Endometrial microvascular endothelial cells (primary cell): ENCODE data around the gene NANS. TPM values are rescaled to one million over a fixed set of nuclear protein-coding genes. Genes with fewer than 3 reads are reported as not detected.
"Not testable (repeated sequence)": the region's sequence is repeated elsewhere in the genome, so short reads cannot be mapped to it uniquely, and the experiment has no call there.

ENCODE experiments used
- in situ Hi-C: cut with HindIII; loops from 2 replicates; pipeline ENCODE4 v1.10.0; 2017; ENCODE audit warnings: low sequenced_read_pairs, low pct_unique_long_range_greater_than_20kb; ENCODE audit errors: inconsistent ontology term
- total RNA-seq: library from RNA; depleted of rRNA; stranded (reverse); fragments of >200 nt; gene quantifications from one replicate; pipeline ENCODE4 v1.2.3, GENCODE V29; 2015; ENCODE audit errors: inconsistent ontology term

NANS gene
- total RNA-seq, 1 donor from 2014 or later, result 149 TPM

DNA sequence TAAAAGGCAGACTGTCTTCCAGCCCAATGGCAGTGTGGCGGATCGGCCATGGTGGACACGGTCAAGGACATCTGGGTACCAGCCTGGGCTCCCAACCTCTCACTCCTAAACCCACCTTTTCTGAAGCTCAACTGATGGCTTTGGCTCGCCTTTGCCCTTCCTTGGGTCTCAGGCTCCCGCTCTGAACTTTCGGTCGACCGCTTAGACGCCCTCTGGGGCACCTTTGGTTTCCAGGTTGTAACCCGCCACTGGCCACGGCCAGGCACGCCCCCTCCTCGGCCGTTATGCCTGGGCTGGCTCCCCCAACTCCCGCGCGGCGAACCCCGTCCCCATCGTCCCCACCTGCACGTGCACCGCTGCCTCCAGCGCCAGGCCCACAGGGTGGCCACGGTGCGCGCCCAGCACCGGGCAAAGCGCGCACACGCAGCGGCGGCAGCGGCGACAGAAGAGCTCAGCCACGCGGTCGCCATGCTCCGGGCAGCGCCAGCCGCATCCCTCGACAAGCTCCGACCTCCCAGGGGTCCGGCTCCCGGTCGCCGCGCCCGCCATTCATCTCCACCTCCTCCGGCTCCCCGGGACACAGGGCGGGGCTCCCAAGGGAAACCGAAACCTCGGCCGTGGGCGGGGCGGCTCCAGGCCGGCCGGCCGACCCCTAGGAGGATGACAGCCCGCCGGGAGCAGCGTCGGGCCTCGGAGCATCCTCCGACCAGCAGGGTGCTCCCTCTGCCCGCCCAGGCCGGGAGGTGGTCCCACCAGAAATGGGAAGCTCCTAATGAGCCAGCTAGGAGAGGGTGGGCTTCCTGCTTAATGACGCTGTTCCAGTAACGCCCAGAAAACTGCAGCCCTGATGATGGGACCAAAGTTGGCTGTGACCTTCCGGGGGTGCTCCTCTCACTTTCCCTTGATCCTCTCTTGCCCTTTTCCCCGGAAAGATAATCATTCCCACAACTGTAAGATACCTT, 62.4 kb downstream of the NANS start, which contains the start of gene TRIM14:
Gene TRIM14, minus strand, starts transcription at position 583 of the 962 bp plus-strand sequence. Its CDS starts 34 bp downstream, at position 549.
- in situ Hi-C loops, result no loop called here

DNA sequence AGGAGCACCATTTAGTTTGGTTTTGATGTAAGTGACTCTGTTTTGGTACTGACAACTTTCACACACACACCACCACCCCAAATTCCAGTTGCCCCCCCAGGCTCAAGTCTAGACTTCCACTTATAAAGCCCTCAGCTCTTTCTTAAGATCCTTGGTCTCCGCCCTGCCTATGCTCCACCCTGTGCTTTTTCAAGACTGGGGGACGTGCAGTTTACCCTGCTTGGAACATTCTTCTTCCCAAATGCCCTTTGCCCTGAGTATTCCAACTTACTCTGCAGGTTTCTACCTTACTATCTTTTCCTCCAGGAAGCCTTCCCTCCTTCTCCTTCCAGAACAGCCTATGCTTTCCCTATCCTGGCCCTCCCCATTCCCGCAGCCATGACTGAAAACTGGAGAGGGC, 63.9 kb downstream of the NANS start:
- in situ Hi-C loops, result no loop called here

DNA sequence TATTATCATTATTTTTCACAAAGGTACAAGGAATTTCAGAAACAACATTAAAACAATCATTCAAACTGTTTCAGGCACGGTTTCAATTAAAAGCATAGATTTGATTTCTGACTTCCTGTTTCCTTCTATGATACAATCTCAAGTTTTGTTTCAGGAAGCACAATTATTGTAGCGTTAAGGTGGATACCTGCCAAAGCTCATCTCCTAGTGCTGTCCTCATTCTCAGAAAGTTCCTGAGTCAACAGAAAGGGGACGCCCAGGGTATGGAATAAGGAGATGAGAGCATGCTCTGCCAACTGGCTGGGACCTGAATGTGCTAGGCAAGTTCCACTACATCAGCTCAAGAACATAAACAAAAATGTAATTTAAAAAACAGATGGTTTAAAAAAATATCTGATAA, 64.5 kb downstream of the NANS start:
- in situ Hi-C loops, result no loop called here

DNA sequence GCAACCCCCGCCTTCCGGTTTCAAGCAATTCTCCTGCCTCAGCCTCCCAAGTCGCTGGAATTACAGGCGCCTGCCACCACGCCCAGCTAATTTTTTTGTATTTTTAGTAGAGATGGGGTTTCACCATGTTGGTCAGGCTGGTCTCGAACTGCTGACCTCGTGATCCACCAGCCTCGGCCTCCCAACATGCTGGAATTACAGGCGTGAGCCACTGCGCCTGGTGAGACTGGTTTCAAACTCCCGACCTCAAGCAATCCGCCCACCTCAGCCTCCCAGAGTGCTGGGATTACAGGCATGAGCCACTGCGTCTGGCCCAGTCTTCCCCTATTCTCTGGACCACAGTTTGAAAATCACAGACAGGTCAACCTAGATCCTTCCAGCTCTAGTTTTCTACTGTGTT, 67.6 kb downstream of the NANS start:
- in situ Hi-C loops, result not testable (repeated sequence)

DNA sequence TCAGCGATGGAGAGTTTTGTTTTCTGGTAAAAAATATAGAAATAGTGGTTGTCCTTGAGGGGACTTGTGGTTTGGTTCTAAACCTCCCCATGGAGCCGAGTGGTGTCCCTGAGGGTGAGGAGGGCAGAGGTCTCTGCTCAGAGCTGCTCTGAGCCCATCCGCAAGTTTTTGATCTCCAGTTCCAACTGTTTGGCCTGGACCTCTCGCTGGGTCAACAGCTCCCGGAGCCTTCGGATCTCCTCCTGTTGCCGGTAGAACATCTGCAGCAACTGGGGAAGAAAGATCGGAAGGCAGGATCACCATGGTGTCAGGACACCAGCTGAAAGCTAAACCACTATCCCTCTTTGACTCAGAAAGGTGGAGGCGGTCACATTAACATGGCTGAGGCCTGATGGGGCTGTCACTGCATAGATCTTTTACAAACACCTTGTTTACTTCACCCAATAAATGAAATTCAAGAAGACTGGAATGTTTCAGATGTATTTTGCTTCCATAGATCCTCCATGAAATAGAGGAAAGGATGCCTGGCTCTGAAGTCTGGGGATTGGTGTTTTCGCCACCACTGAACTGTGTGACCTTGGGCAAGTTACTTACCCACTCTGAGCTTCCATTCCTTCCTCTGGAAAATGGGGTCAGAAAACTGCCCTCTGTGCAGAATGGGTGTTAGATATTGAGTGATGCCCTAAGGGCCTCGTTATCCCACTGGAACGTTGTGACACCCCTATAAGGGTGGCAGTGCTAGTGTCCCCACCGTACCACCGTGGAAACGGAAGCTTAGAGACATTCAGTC, 68.3 kb downstream of the NANS start:
- in situ Hi-C loops, result no loop called here

DNA sequence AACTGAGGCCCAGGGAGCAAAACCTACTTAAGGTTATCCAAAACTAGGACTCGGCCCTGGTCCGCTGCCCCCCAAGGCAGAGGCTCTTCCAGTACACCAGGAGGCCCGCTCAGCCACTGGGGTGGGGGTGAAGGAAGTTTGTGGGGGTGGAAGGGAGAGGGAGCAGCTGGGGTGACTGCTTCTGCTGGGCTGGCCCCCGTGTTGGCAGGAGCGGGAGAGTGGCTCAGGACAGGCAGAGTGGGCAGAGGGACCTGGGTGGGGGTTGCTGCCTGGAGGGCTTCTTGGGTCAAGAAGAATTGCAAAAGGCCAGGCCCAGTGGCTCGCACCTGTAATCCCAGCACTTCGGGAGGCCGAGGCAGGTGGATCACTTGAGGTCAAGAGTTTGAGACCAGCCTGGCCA, 70.7 kb downstream of the NANS start:
- in situ Hi-C loops, result no loop called here

DNA sequence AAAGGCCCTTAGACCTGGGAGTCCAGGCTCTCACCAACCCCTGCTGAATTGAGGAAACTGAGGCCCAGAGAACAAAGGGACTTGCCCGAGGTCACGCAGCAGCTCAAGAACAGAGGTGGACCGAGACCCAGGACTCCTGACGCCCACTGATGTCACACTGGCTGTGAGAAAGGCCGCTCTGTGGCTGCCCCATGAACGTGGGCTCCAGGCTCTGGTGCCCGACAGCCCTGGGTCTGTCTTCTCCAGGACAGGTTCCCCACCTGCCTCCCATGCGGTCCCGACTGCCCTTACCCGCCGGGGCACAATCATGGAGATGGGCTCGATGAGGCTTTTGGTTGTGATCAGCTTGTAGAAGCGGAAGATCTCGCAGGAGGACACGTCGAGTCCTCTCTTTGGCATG, 71.8 kb downstream of the NANS start:
- in situ Hi-C loops, result no loop called here

DNA sequence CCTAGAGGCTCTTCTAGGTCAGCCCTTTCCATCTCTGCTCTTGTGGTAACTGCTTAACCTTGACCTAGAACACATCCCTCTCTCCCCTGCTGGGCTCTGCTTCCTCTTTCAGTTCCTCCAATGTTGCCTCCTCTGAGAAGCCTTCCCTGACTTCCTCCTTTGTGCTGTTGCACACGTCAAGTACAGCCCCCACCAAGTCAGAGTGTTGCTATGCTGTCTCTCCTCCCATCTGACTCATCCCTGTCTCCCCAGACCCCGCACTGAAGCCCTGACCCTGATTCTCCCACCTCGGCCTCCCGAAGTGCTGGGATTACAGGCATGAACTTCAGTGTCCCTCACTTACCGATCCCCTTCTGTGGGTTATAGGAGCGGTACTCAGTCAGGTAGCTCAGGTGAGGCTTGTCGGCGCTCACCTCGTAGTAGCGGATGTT, 72.9 kb downstream of the NANS start:
- in situ Hi-C loops, result no loop called here

DNA sequence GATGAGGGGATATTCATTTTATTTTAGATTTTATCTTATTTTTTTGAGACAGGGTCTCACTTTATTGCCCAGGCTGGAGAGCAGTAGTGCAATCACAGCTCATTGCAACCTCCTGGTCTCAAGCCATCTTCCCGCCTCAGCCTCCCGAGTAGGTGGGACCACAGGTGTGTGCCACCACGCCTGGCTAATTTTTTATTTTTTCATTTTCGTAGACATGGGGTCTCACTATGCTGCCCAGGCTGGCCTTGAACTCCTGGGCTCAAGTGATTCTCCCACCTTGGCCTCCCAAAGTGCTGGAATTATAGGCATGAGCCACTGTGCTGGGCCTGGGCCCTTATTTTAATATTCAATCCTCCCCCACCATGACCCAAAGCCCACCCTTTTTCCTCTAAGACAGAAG, 73.5 kb downstream of the NANS start:
- in situ Hi-C loops, result not testable (repeated sequence)

DNA sequence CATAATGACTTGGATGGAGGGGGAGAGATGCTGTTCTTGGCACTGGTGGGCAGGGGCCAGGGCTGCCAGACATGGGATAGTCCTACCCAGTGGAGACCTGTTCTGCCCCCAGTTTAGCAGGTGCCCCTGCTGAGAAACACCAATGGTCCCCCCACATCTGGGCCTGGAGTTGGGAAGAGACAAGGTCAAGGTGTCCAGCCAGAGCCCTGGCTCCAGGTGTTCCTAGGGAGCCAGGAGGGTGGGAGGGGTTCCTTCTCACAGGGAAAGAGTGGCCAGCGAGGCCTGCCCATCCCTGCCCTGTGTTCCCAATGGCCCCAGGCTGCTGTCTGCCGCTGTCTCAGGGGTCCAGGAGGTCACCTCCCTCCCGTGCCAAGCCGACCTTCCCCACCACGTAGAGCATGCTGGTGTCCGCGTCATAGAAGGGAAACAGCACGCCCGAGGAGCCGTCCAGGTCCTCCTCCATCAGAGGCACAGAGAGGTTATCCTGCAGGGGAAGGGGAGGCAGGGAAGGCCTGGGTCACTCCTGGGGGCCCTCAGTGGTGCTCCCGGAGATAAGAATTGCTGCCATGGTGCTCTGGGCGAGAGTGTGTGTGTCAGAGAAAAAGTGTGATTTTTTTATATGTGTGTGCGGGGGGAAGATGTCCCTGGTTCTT, 74.2 kb downstream of the NANS start:
- in situ Hi-C loops, result no loop called here

DNA sequence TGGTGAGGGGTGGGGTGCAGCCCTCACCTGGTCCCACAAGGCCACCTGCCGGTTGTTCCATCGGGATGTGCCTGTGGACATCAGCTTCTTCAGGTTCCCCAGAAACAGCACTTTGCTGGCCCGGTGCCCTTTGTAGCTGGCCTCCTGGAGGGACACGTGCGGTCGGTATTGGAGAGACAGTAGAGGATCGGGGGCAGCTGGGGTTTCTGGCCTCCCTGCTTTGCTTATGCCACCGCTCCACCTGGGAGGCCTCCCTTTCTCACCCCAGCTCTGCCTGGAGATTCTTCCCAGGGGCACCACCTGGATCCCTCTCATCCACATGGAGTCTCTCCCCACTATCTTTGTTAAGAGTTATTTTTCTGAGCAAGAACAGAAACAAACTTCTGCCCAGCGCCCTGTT, 75.6 kb downstream of the NANS start:
- in situ Hi-C loops, result no loop called here

Other genes with a start within 250 kb of the NANS start
- gene FOXE1, start 203.5 kb upstream of the NANS start, total RNA-seq, result not detected
- 11.2 TPM for gene TRMO, start 134.2 kb upstream of the NANS start, total RNA-seq
- gene HEMGN, start 118.6 kb upstream of the NANS start, total RNA-seq, result not detected
- 18.4 TPM for gene ANP32B, start 73.4 kb upstream of the NANS start, total RNA-seq
- 17.1 TPM for gene TRIM14, start 62.5 kb downstream of the NANS start, total RNA-seq
- 3.0 TPM for gene CORO2A, start 135.9 kb downstream of the NANS start, total RNA-seq
- gene TBC1D2, start 198.9 kb downstream of the NANS start, total RNA-seq, result 18.8 TPM